Neuronal stem cell (in vitro differentiated cells): ENCODE data around the gene KLF15.
A peak's percentile ranks its signal among the peaks of the same experiment; 100 is the strongest.
"Not testable (repeated sequence)": the region's sequence is repeated elsewhere in the genome, so short reads cannot be mapped to it uniquely, and the experiment has no call there.

Experiments used
- DNase-seq: peaks from one replicate; pipeline ENCODE4 v3.0.0-alpha.2; 2013; ENCODE audit warnings: low spot score
- H2AFZ ChIP-seq: one replicate; pipeline ENCODE4 v1.6.1; 2013; ENCODE audit warnings: mild to moderate bottlenecking, low read length, inconsistent platforms
- H2AK5ac ChIP-seq: 2 replicates; pipeline ENCODE4 v1.6.1; 2013; ENCODE audit warnings: low read depth, mild to moderate bottlenecking, inconsistent platforms, low read length, moderate library complexity, mixed read lengths
- H2BK120ac ChIP-seq: 2 replicates; pipeline ENCODE4 v1.6.1; 2013; ENCODE audit warnings: low read depth, mild to moderate bottlenecking, inconsistent platforms, low read length, moderate library complexity, mixed read lengths
- H2BK12ac ChIP-seq: one replicate; pipeline ENCODE4 v1.6.1; 2013; ENCODE audit warnings: low read length, inconsistent platforms
- H2BK15ac ChIP-seq: 2 replicates; pipeline ENCODE4 v1.6.1; 2013; ENCODE audit warnings: mild to moderate bottlenecking, low read length, inconsistent platforms, mixed read lengths
- H2BK5ac ChIP-seq: one replicate; pipeline ENCODE4 v1.6.1; 2013; ENCODE audit warnings: inconsistent platforms, mild to moderate bottlenecking, low read length, moderate library complexity
- H3K14ac ChIP-seq: one replicate; pipeline ENCODE4 v1.6.1; 2013; ENCODE audit warnings: low read length, inconsistent platforms
- H3K18ac ChIP-seq: 2 replicates; pipeline ENCODE4 v1.6.1; 2013; ENCODE audit warnings: low read length, inconsistent platforms
- H3K23ac ChIP-seq: 2 replicates; pipeline ENCODE4 v1.6.1; 2013; ENCODE audit warnings: low read depth, mild to moderate bottlenecking, mixed read lengths, low read length, inconsistent platforms; ENCODE audit not compliant: poor library complexity
- H3K27ac ChIP-seq: replicated peaks from 3 replicates; pipeline ENCODE4 v1.5.1; 2013; ENCODE audit warnings: low read length, inconsistent platforms
- H3K27me3 ChIP-seq, 3 experiments: 2 replicates each; pipeline ENCODE4 v1.6.1; 2013; ENCODE audit warnings: low read length in 3 of 3, mild to moderate bottlenecking in 2 of 3, inconsistent platforms in 1 of 3, low read depth in 1 of 3, mixed read lengths in 1 of 3, moderate library complexity in 1 of 3; ENCODE audit not compliant: control insufficient read depth in 3 of 3, insufficient read depth in 3 of 3
- H3K36me3 ChIP-seq, 2 donors: replicated peaks in 1 of 2; 2 replicates each; pipeline ENCODE4 v1.6.1; 2013; ENCODE audit warnings: low read length in 2 of 2; ENCODE audit not compliant: control insufficient read depth in 2 of 2, insufficient read depth in 2 of 2
- H3K4ac ChIP-seq: 2 replicates; pipeline ENCODE4 v1.6.1; 2013; ENCODE audit warnings: inconsistent platforms, mild to moderate bottlenecking, low read length, moderate library complexity
- H3K4me1 ChIP-seq, 2 donors: 1 replicate in 1 of 2; 2 replicates in 1 of 2; pipeline ENCODE4 v1.6.1; 2013; ENCODE audit warnings: low read length in 2 of 2, low read depth in 1 of 2; ENCODE audit not compliant: control insufficient read depth in 2 of 2, insufficient read depth in 1 of 2
- H3K4me2 ChIP-seq: one replicate; pipeline ENCODE4 v1.6.1; 2013; ENCODE audit warnings: mild to moderate bottlenecking, low read length, inconsistent platforms; ENCODE audit not compliant: insufficient read depth, poor library complexity, severe bottlenecking
- H3K4me3 ChIP-seq, 2 donors: 2 replicates each; pipeline ENCODE4 v1.5.1; 2013; ENCODE audit warnings: low read length in 2 of 2, mild to moderate bottlenecking in 2 of 2, inconsistent platforms in 1 of 2, moderate library complexity in 1 of 2
- H3K79me1 ChIP-seq: one replicate; pipeline ENCODE4 v1.6.1; 2013; ENCODE audit warnings: low read depth, mild to moderate bottlenecking, inconsistent platforms, low read length, moderate library complexity
- H3K9ac ChIP-seq: one replicate; pipeline ENCODE4 v1.6.1; 2013; ENCODE audit warnings: mild to moderate bottlenecking, low read depth, low read length, inconsistent platforms; ENCODE audit not compliant: poor library complexity
- H3K9me3 ChIP-seq, 2 donors: replicated peaks in 1 of 2; 2 replicates each; pipeline versions ENCODE3 to v1.6.1; 2013; ENCODE audit warnings: low read length in 2 of 2, mild to moderate bottlenecking in 2 of 2, inconsistent platforms in 1 of 2, low read depth in 1 of 2, mixed read lengths in 1 of 2, moderate library complexity in 1 of 2; ENCODE audit not compliant: control insufficient read depth in 2 of 2, insufficient read depth in 1 of 2
- H4K8ac ChIP-seq: one replicate; pipeline ENCODE4 v1.6.1; 2013; ENCODE audit warnings: low read depth, mild to moderate bottlenecking, inconsistent platforms, low read length, moderate library complexity
- H4K91ac ChIP-seq: one replicate; pipeline ENCODE4 v1.6.1; 2013; ENCODE audit warnings: low read length, low read depth, mild to moderate bottlenecking, inconsistent platforms; ENCODE audit not compliant: poor library complexity
- WGBS, 2 donors: extraction: QIAGEN DNeasy Blood & Tissue Kit; methylation state at CpG; one replicate each; pipeline ENCODE4 v1.1.7; 2013; ENCODE audit warnings: missing lambda C conversion rate in 2 of 2, mixed read lengths in 1 of 2; ENCODE audit not compliant: insufficient read length in 2 of 2, insufficient replicate concordance in 1 of 2; ENCODE audit errors: extremely low coverage in 2 of 2; 5-methylcytosine and 5-hydroxymethylcytosine counted together

Gene KLF15

GRCh38 chr3:126338790-126339288 is 18.4 kb downstream of the KLF15 start:
- H3K4me1 ChIP-seq: peaks cover 0 to 5% of the 10 kb centered on the region in 2 donors
- no CpG with 5 or more reads among the region's 15 CpGs for whole genome bisulfite sequencing, 2 donors
- H2AFZ ChIP-seq: no peak overlapping the region

GRCh38 chr3:126337980-126338651 is 19.1 kb downstream of the KLF15 start:
- Histone ChIP-seq H3K14ac (no peak overlapping the region), H3K4me3 (peak overlapping the region in 1 of 2 donors; percentile 6), H3K4me1 (peaks cover 0 to 3% of the 10 kb centered on the region in 2 donors), H2BK5ac (no peak overlapping the region), H4K91ac (no peak overlapping the region), H3K18ac (peak overlapping the region; percentile 77), H3K36me3 (no peaks in the 10 kb centered on the region), H3K9me3 (no peaks in the 10 kb centered on the region), H3K27me3 (peaks cover 0 to 9% (median 0%) of the 10 kb centered on the region in 3 experiments), H3K27ac (no peak overlapping the region), H4K8ac (no peak overlapping the region), H2AK5ac (no peak overlapping the region), H2BK12ac (no peak overlapping the region), H2BK120ac (peak overlapping the region; percentile 9), H2AFZ (no peak overlapping the region), H3K9ac (no peak overlapping the region), H3K4ac (no peak overlapping the region), H3K4me2 (no peak overlapping the region), H2BK15ac (no peak overlapping the region), H3K23ac (no peak overlapping the region), H3K79me1 (peaks cover 2% of the 10 kb centered on the region)
- DNase-seq: no peak
- WGBS, 2 donors: no CpG with 5 or more reads among the region's 11 CpGs

More at GRCh38 chr3:126338790-126339288, 18.4 kb downstream of the KLF15 start:
- no peak overlapping the region for H3K4ac ChIP-seq
- peak overlapping the region; percentile 72 for H3K9ac ChIP-seq
- H2AK5ac ChIP-seq: no peak overlapping the region
- H3K4me3 ChIP-seq: no peak overlapping the region
- H2BK5ac ChIP-seq: no peak overlapping the region
- H4K91ac ChIP-seq: no peak overlapping the region
- H3K23ac ChIP-seq: no peak overlapping the region
- no peak overlapping the region for H4K8ac ChIP-seq
- H3K27ac ChIP-seq: no peak overlapping the region
- H3K36me3 ChIP-seq: no peaks in the 10 kb centered on the region
- peaks cover 0 to 9% (median 0%) of the 10 kb centered on the region in 3 experiments for H3K27me3 ChIP-seq
- H3K79me1 ChIP-seq: peaks cover 2% of the 10 kb centered on the region
- H3K9me3 ChIP-seq: no peaks in the 10 kb centered on the region
- no peak overlapping the region for H2BK12ac ChIP-seq
- peak overlapping the region; percentile 80 for H3K18ac ChIP-seq
- H3K14ac ChIP-seq: peak overlapping the region; percentile 94
- H2BK15ac ChIP-seq: no peak overlapping the region
- no peak for DNase-seq
- H3K4me2 ChIP-seq: no peak overlapping the region
- H2BK120ac ChIP-seq: peak overlapping the region; percentile 67

- not testable (repeated sequence) for H3K4me2 ChIP-seq, H2BK120ac ChIP-seq, H3K23ac ChIP-seq, H3K27ac ChIP-seq, H4K8ac ChIP-seq, H3K4ac ChIP-seq, H3K9ac ChIP-seq, H3K4me3 ChIP-seq, H2AFZ ChIP-seq, H3K4me1 ChIP-seq, H3K14ac ChIP-seq, H3K18ac ChIP-seq, H2BK5ac ChIP-seq, DNase-seq, H2BK12ac ChIP-seq, H3K36me3 ChIP-seq, H4K91ac ChIP-seq, H3K27me3 ChIP-seq, H2BK15ac ChIP-seq, H2AK5ac ChIP-seq, H3K79me1 ChIP-seq
- no CpG with 5 or more reads among the region's 15 CpGs for WGBS, 2 donors
- H3K9me3 ChIP-seq: peaks cover 11 to 13% of the 10 kb centered on the region in 2 donors
These were observed 25.3 kb downstream of the KLF15 start for GRCh38 chr3:126331812-126332336.

GRCh38 chr3:126329927-126330725 is 27.1 kb downstream of the KLF15 start:
- Histone ChIP-seq H2AFZ (no peak overlapping the region), H2BK12ac (no peak overlapping the region), H3K4me3 (no peak overlapping the region), H3K9ac (no peak overlapping the region), H3K18ac (no peak overlapping the region), H3K9me3 (peaks cover 13 to 14% of the 10 kb centered on the region in 2 donors), H3K27me3 (no peaks in the 10 kb centered on the region), H2BK120ac (no peak overlapping the region), H2BK15ac (no peak overlapping the region), H3K4me1 (no peaks in the 10 kb centered on the region), H4K91ac (no peak overlapping the region), H3K4ac (no peak overlapping the region), H3K4me2 (no peak overlapping the region), H3K79me1 (no peaks in the 10 kb centered on the region), H2BK5ac (no peak overlapping the region), H4K8ac (no peak overlapping the region), H2AK5ac (no peak overlapping the region), H3K23ac (no peak overlapping the region), H3K14ac (no peak overlapping the region), H3K27ac (no peak overlapping the region), H3K36me3 (no peaks in the 10 kb centered on the region)
- no peak for DNase-seq
- WGBS, 2 donors: no CpG with 5 or more reads among the region's 7 CpGs
